ENCODE results near the gene TTC5. TPM values are rescaled to one million over a fixed set of nuclear protein-coding genes. Genes with fewer than 3 reads are reported as not detected.
"Not testable (repeated sequence)": the region's sequence is repeated elsewhere in the genome, so short reads cannot be mapped to it uniquely, and the experiment has no call there.

The TTC5 gene
- total RNA-seq, 4 donors from 2014 or later, result 5.6 to 14.9 (median 9.7) TPM

DNA sequence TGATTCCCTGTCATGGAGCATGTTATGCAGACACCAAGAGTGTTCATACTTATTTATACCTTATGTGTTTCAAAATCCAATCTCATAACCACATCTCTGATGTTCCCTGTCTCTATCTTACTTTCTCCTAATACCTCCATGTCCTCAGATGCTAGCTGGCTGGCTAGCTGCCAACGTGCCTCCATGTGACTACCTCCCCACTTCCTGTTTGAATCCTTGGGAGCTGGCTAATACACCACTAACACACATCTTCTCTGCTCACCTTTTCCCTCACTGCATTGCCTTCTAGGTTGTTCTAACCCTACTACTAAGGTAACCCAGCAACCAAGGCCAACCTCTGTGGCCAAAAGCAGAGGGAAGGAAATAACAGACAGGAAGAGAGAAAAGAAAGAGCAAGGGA, 27.3 kb downstream of the TTC5 start:
- no peak for DNase-seq
- WGBS, 2 donors (ENCODE audit: low coverage in 1 of 2), result 33 to 61% methylated on average over 1 of the region's 1 CpG
- H3K27ac ChIP-seq, result no peak overlapping the region
- in situ Hi-C loops (cut with MboI; ENCODE audit: low pct_ligation_motif_present in 1 of 4, low pct_unique_long_range_greater_than_20kb in 1 of 4, low sequenced_read_pairs in 3 of 4), result no loop called here
- intact Hi-C loops (cut with DNase I; ENCODE audit: low total_unique reads), result no loop called here
- TF ChIP-seq POLR2A (IDR thresholded peaks at IDR 0.05), result no peak
- no peak for TF ChIP-seq POLR2AphosphoS5 (IDR thresholded peaks at IDR 0.05)
- TF ChIP-seq, protein P1, sequence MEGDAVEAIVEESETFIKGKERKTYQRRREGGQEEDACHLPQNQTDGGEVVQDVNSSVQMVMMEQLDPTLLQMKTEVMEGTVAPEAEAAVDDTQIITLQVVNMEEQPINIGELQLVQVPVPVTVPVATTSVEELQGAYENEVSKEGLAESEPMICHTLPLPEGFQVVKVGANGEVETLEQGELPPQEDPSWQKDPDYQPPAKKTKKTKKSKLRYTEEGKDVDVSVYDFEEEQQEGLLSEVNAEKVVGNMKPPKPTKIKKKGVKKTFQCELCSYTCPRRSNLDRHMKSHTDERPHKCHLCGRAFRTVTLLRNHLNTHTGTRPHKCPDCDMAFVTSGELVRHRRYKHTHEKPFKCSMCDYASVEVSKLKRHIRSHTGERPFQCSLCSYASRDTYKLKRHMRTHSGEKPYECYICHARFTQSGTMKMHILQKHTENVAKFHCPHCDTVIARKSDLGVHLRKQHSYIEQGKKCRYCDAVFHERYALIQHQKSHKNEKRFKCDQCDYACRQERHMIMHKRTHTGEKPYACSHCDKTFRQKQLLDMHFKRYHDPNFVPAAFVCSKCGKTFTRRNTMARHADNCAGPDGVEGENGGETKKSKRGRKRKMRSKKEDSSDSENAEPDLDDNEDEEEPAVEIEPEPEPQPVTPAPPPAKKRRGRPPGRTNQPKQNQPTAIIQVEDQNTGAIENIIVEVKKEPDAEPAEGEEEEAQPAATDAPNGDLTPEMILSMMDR (IDR thresholded peaks at IDR 0.05), result no peak
- H3K4me1 ChIP-seq, result no peaks in the 10 kb centered on the region
- H3K9me3 ChIP-seq, result peaks cover 3 to 12% of the 10 kb centered on the region in 2 donors
- no peaks in the 10 kb centered on the region for H3K27me3 ChIP-seq
- H3K4me3 ChIP-seq, result no peak overlapping the region
- no peaks in the 10 kb centered on the region for H3K36me3 ChIP-seq

DNA sequence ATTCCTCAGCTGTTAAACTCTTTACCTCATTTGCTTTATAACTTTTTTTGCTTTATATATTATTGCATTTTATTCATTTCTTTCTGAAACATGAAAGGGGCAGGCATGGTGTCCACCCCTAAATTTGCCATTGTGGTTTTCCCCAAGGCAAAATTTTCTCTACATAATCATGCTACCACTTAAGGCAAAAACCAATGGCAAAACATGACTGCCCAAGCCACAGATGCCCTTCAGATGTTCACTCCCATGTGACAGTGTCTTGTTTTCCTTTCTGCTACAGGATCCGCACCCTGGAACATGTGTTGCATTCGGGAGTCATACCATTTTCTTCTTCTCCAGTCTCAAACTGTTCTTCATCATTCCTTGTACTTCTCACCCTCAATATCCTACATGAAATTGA, 28.3 kb downstream of the TTC5 start:
- in situ Hi-C loops (cut with MboI; ENCODE audit: low pct_ligation_motif_present in 1 of 4, low pct_unique_long_range_greater_than_20kb in 1 of 4, low sequenced_read_pairs in 3 of 4) (no loop called here), intact Hi-C loops (cut with DNase I; ENCODE audit: low total_unique reads) (no loop called here)
- Histone ChIP-seq H3K36me3 (no peaks in the 10 kb centered on the region), H3K27ac (no peak overlapping the region), H3K4me3 (no peak overlapping the region), H3K9me3 (peaks cover 3 to 12% of the 10 kb centered on the region in 2 donors), H3K27me3 (no peaks in the 10 kb centered on the region), H3K4me1 (no peaks in the 10 kb centered on the region)
- no peak for DNase-seq
- TF ChIP-seq, protein P1 (IDR thresholded peaks at IDR 0.05), result no peak
- TF ChIP-seq EP300 (IDR thresholded peaks at IDR 0.05; ENCODE audit: low read depth), result no peak
- no peak for TF ChIP-seq POLR2A (IDR thresholded peaks at IDR 0.05)
- no peak for TF ChIP-seq POLR2AphosphoS5 (IDR thresholded peaks at IDR 0.05)
- WGBS, 2 donors (ENCODE audit: low coverage in 1 of 2), result 68 to 100% methylated on average over 2 of the region's 2 CpGs

DNA sequence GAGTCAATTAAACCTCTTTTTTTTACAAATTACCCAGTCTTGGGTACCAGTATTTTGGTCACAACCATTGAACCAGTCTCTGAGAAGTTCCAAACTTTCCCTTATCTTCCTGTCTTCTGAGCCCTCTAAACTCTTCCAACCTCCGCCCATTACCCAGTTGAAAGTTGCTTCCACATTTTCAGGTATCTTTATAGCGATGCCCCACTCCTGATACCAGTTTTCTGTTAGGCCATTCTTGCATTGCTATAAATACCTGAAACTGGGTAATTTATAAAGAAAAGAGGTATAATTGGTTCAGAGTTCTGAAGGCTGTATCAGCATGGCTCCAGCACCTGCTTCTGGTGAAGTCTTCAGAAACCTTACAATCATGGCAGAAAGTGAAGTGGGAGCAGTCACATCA, 31.7 kb downstream of the TTC5 start:
- WGBS, 2 donors (ENCODE audit: low coverage in 1 of 2), result 100% methylated on average over 1 to 2 of the region's 2 CpGs
- H3K9me3 ChIP-seq, result peaks cover 3 to 12% of the 10 kb centered on the region in 2 donors
- no peaks in the 10 kb centered on the region for H3K4me1 ChIP-seq
- H3K4me3 ChIP-seq, result no peak overlapping the region
- H3K27ac ChIP-seq, result no peak overlapping the region
- DNase-seq, result no peak
- H3K36me3 ChIP-seq, result no peaks in the 10 kb centered on the region
- intact Hi-C loops (cut with DNase I; ENCODE audit: low total_unique reads), result no loop called here
- in situ Hi-C loops (cut with MboI; ENCODE audit: low pct_ligation_motif_present in 1 of 4, low pct_unique_long_range_greater_than_20kb in 1 of 4, low sequenced_read_pairs in 3 of 4), result no loop called here
- TF ChIP-seq POLR2AphosphoS5 (IDR thresholded peaks at IDR 0.05) (no peak), POLR2A (IDR thresholded peaks at IDR 0.05) (no peak), EP300 (IDR thresholded peaks at IDR 0.05; ENCODE audit: low read depth) (no peak)
- TF ChIP-seq, protein P1 (IDR thresholded peaks at IDR 0.05), result no peak
- no peaks in the 10 kb centered on the region for H3K27me3 ChIP-seq

DNA sequence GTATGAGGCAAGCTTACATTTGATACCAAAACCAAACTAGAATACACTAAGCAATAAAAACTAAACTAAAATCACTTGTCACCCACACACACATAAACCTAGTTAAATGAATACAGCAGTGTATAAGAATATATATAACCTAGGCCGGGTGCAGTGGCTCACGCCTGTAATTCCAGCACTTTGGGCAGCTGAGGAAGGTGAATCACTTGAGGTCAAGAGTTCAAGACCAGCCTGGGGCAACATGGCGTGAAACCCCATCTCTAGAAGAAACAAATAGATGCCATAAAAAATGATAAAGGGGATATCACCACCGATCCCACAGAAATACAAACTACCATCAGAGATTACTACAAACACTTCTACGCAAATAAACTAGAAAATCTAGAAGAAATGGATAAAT, 41.4 kb downstream of the TTC5 start:
- H3K4me3 ChIP-seq; H3K4me1 ChIP-seq; intact Hi-C loops (cut with DNase I; ENCODE audit: low total_unique reads); DNase-seq; H3K27me3 ChIP-seq; H3K36me3 ChIP-seq; H3K9me3 ChIP-seq; in situ Hi-C loops (cut with MboI; ENCODE audit: low pct_ligation_motif_present in 1 of 4, low pct_unique_long_range_greater_than_20kb in 1 of 4, low sequenced_read_pairs in 3 of 4); H3K27ac ChIP-seq: not testable (repeated sequence)
- 90 to 92% methylated on average over 4 to 5 of the region's 5 CpGs for whole genome bisulfite sequencing, 2 donors (ENCODE audit: low coverage in 1 of 2)

DNA sequence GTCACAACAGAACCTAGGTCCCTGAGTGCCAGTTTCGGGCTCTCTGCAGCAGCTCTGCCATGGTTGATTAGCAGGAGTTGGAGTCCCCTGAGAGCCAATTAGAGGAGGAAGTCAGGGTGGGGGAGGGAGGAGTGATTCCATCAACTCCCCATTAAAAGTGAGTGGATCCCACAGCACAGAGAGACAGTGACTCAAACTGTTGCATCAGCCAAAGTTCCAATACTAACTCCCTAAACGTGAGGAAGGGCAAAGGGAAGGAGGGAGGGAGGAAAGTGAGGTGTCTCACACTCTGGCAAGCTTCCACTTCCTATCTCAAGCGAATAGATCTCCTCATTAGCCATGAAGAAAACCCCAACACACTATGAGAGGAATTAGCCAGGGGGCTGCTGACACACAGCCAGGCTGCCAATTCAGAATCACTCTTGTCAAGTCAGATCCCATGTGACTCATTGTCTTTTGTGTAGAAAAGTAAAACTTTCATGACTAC, 43.1 kb downstream of the TTC5 start:
- DNase-seq, result no peak
- in situ Hi-C loops (cut with MboI; ENCODE audit: low pct_ligation_motif_present in 1 of 4, low pct_unique_long_range_greater_than_20kb in 1 of 4, low sequenced_read_pairs in 3 of 4) (no loop called here), intact Hi-C loops (cut with DNase I; ENCODE audit: low total_unique reads) (no loop called here)
- 50 to 53% methylated on average over 3 of the region's 3 CpGs for WGBS, 2 donors (ENCODE audit: low coverage in 1 of 2)
- Histone ChIP-seq H3K27me3 (no peaks in the 10 kb centered on the region), H3K4me3 (no peak overlapping the region), H3K27ac (no peak overlapping the region), H3K4me1 (no peaks in the 10 kb centered on the region), H3K9me3 (no peaks in the 10 kb centered on the region), H3K36me3 (no peaks in the 10 kb centered on the region)
- TF ChIP-seq POLR2AphosphoS5 (IDR thresholded peaks at IDR 0.05), result no peak
- no peak for TF ChIP-seq EP300 (IDR thresholded peaks at IDR 0.05; ENCODE audit: low read depth)

All from transverse colon (tissue), 4 donors.